GM13976 (cell line): ENCODE measurements around the gene PEAR1.

ENCODE experiments used
- DNase-seq: peaks from one replicate; pipeline ENCODE4 v3.0.0; 2012; ENCODE audit warnings: low spot score
- in situ Hi-C: fragments of 300-500 bp; cut with MboI; formaldehyde crosslinking; loops from one replicate; pipeline ENCODE4 v1.12.0; 2022; ENCODE audit warnings: low sequenced_read_pairs, mixed read lengths, inconsistent platforms; ENCODE audit not compliant: unreplicated experiment
- TF ChIP-seq, protein P1 (sequence below): IDR thresholded peaks from 2 replicates; pipeline ENCODE4 v1.5.1; 2012; ENCODE audit warnings: borderline replicate concordance, mild to moderate bottlenecking; ENCODE audit not compliant: insufficient read depth; ENCODE audit errors: extremely low read depth, missing control alignments, control extremely low read depth

PEAR1 gene

DNA sequence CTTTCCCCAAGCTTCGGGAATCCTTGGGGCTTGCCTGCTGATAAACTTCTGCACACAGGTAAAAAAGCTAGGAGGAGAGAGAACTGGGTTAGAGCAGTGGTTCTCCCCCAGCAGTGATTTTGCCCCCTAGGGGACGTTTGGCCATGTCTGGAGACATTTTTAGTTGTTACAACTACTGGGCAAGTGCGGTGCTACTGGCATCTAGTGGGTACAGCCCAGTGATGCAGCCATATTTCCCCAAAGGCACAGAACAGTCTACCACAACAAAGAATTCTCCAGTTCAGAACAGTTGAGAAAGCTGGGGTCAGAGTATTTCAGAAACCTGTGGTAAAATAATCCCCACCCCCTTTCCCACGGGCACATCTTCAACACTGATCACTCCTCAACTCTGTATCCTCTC, 68.2 kb downstream of the PEAR1 start:
- DNase-seq = no peak
- in situ Hi-C loops = no loop called here
- TF ChIP-seq, protein P1, sequence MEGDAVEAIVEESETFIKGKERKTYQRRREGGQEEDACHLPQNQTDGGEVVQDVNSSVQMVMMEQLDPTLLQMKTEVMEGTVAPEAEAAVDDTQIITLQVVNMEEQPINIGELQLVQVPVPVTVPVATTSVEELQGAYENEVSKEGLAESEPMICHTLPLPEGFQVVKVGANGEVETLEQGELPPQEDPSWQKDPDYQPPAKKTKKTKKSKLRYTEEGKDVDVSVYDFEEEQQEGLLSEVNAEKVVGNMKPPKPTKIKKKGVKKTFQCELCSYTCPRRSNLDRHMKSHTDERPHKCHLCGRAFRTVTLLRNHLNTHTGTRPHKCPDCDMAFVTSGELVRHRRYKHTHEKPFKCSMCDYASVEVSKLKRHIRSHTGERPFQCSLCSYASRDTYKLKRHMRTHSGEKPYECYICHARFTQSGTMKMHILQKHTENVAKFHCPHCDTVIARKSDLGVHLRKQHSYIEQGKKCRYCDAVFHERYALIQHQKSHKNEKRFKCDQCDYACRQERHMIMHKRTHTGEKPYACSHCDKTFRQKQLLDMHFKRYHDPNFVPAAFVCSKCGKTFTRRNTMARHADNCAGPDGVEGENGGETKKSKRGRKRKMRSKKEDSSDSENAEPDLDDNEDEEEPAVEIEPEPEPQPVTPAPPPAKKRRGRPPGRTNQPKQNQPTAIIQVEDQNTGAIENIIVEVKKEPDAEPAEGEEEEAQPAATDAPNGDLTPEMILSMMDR = no peak

DNA sequence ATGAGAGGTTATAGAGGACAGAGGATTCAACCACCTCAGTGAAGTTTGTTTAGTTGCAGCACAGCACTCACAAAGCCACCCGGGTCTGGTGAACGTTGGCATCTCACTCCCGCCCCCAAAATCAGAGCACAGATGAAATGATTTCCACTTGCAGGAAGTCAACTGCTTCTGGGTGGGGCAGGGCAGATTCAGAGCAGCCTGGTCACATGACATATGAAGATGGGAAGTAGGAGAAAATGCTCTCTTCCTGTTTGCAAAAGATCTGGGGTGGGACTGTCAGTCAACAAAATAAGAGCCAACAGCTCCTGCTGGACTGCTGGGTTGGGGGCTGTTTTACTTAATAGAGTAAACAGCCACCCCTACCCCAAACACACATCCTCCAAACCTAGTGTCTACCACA, 70.1 kb downstream of the PEAR1 start:
- in situ Hi-C loops = no loop called here
- TF ChIP-seq, protein P1 = no peak
- DNase-seq = no peak

DNA sequence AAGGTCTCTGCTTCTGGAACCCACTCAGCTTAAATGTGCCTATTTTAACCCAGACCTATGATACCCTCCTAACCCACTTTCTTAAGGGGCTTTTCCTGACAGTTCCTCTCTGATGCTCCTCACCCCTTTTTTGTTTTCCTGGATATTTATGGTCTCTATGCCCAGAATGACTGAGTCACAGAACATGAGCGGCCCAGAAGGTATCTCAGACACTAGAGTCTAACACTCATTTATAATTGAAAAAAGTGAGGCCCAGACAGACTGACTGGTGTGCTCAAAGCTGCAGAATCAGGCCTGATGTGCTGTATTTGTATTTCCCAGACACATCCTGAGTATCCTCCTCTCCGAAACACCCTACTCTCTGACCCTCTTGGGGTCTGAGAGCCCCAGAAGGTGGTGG, 70.9 kb downstream of the PEAR1 start:
- TF ChIP-seq, protein P1 = no peak
- DNase-seq = no peak
- in situ Hi-C loops = no loop called here
